NCI-H187 (cell line): Measurements from ENCODE around the gene TTC6.

Experiments used
- DNase-seq, 2 experiments: peaks; one replicate each; lab custom pipeline; 2025; lab: John Stamatoyannopoulos, UW

The TTC6 gene

DNA sequence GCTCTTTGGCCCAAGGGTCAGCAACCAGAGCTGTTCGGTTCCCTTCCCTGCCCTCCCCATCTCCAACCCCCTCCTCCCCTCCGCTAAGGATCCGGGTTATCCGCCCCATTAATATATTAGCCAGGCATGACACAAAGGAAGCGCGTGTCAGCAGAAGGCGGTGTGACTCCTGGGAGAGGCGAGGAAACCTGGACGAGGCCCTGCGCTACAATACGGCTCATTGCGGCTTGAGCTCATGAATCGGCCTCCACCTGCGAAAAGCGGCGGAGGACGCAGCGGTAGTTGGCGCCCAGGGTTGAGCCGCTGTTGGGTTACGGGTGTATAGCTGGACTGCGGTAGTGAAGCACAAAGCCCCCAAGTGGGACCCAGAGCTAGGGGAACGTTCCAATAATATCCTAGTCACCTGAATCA, 10.3 kb upstream of the TTC6 start:
- DNase-seq, result peak; percentile 64 to 94

DNA sequence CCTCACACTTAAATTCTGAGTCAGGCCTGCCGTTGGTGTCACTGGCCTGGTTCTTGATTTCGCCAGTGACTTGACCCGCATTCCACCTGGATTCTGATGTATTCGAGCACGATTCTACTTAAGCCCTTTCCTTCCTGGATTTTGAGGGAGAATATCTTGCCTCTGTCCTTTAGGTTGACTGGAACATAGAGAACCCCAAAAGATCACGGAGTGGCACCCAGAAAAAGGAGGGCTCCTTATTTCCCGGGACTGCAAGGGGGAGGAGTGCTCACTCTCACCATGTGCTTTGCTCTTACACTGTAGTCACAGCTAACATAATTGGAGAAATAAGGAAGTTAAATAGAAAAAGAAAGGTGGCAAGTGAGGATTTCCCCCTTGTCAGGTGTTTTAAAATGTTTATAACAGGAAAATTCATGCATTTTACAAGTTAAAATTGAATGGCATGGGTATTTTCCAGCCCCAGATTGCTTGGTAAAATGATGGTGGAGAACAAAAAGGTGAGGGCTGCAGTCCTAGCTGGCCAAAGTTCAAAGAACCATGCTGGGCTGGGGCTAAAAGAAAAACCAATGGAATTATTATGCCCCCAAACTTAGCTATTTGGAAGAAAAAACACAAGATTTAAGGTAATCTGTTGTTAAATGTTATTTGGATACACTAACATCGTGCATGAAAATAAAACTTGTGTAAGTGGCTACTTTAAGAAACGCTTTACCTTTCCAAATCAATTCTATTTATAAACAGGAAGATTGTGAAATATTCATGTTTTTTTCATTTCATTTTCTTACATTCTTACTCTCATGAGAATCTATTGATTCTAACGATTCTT, 9.2 kb upstream of the TTC6 start:
- peak in 1 of 2 experiments; percentile 78 for DNase-seq

DNA sequence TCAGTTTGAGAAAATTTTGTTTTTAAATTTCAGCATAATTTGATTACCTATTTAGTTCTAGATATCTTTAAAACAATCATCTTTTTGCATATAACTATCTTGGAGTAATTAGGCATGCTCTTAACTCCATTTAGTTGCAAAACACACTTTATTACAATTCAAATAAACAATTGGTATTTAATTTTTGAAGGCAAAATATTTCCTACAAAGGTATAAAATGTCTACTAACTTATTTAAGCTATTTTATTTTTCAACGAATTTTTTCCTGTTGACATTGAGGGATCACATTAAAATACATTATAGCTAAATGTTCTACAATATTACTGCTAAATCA, 8.7 kb upstream of the TTC6 start:
- no peak for DNase-seq

- DNase-seq, result peak in 1 of 2 experiments; percentile 92
Observed at GRCh38 chr14:37587131-37587803, 8.2 kb upstream of the TTC6 start.

DNA sequence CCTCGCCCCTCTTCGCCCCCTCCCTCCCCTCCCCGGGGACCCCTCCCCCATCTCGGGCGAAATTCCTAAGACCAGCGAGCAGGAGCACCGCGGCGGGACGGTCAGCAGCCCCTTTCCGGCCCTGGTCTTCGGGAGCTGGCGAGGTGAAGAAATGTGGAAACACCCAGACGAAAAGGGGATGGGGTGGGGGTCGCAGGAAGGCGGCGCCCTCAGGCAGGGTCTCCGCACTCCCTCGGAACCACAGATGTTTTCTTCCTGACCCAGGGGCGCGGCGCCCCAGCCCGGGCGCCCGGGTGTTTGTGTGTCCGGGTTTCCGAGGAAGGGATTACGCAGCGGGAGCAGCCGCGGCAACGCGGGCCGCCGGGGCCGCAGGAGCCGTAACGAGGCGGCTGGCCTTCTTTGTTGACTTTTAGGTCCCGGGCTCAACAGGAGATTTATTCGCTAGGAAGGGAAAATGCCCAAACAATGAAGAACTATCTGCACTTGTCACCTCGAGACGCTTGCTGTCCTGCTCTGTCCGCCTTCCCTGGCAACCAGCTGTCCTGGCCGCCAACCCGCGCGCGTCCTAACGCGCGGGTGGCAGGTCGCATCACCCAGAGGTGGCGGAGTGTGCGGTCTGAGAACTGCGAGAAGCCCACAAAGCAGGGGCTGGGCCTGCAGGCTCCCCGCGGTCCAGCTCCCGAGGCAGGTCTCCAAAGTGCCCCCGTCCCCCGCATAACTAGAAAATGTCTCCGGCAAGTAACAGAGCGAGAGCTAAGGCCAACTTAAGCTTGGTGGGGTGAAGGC, 7.4 kb upstream of the TTC6 start:
- DNase-seq, result peak in 1 of 2 experiments; percentile 80

DNA sequence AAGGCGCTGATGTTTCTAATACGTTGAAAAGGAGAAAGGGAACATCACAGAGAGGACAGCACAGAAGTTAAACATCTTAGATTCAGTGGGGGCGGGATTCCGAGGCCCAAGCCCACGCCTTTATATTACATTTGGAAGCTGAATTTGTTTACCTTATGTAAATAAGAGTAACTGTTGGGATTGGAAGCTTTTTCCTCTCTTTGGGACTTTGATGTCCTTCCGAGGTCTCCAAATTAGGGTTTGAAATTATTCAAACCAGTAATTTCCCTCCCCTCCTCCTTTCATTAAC, 6.8 kb upstream of the TTC6 start:
- peak in 1 of 2 experiments; percentile 83 for DNase-seq

DNA sequence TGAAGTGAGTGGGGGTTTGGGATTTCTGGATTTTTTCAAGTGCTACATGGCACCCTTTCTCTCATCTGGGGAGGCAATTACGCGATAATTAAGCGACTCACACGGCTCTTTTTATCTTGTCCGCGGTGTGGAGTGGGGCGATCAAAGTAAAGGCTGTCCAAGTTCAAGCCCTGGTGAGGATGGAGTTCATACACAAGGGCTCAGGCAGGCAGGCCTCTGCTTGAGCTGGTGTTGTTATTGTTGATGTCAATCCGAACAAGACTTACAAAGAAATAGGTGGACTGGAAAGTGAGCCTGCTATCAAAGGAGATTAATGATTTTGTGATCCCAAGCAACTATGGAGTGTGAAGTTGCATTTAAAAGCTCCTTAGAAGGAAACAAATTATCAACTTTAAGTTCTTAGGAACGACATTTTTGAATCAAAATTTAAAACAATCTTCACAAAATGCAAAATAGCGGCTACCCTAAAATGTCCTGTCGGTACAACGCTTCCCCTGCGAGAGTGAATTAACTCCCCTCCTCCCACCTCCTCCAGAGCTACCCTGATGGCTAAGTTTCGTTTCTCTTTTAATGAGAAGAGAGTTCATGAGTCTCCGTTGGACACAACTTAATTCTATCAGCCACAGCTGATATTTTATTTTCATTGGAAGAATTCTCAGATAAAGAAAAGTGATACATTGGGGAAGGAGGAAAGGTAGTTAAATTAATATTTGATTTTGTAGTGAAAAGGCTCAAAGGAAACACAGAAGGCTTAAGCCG, 6.3 kb upstream of the TTC6 start:
- peak in 1 of 2 experiments; percentile 81 for DNase-seq

DNA sequence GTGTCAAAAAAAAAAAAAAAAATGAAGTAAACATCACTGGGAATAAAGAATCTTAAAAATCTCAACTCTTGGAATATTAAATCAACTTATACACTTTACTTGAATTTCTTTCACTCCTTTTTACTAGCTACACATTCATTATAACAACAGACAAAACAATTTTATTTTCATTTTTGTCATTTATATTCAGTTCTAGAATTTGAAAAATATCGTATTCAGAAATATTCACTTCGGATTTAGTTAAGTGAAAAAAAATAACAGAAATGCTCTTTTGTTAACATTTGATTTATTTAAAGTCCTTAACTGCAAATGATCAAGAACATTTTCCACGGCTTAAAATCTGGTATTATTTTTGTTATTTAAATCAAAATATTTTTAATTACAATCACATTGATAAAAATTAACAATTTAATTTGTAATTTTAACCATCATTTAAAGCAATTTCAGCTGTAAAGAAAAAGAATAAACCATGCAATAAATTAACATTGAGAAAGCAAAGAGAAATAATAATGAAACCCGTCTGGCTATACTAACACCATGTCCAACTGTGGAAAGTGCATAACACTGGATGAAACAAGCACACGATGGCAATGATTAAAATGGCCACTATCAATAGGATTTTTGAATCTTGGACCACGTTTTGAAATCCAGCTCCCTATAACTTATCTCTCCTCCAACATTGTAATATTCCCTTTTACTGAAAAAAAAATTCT, 5.6 kb upstream of the TTC6 start:
- DNase-seq, result no peak

- DNase-seq, result peak in 1 of 2 experiments; percentile 87
Observed at GRCh38 chr14:37590428-37591139, 4.8 kb upstream of the TTC6 start.

- peak in 1 of 2 experiments; percentile 85 for DNase-seq
Observed at GRCh38 chr14:37591311-37591940, 4.0 kb upstream of the TTC6 start.

DNA sequence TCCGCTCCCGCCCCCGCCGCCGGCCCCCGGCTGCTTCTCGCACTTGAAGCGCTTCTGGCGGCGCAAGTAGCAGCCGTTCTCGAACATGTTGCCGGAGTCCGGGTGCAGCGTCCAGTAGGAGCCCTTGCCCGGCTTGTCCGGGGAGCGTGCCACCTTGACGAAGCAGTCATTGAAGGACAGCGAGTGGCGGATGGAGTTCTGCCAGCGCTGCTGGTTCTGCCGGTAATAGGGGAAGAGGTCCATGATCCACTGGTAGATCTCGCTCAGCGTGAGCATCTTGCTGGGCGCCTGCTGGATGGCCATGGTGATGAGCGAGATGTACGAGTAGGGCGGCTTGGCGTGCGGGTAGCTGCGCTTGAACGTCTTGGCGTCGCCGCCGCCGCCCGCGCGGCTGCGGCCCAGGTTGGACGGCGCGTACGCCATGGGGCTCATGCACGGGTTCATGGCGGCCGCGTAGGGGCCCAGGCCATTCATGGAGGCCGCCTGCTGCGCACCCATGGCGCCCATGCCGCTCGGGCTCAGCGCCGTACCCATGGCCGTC, 3.4 kb upstream of the TTC6 start:
- peak in 1 of 2 experiments; percentile 61 for DNase-seq

GRCh38 chr14:37592482-37593408, 2.7 kb upstream of the TTC6 start:
- DNase-seq, result peak in 1 of 2 experiments; percentile 86

DNA sequence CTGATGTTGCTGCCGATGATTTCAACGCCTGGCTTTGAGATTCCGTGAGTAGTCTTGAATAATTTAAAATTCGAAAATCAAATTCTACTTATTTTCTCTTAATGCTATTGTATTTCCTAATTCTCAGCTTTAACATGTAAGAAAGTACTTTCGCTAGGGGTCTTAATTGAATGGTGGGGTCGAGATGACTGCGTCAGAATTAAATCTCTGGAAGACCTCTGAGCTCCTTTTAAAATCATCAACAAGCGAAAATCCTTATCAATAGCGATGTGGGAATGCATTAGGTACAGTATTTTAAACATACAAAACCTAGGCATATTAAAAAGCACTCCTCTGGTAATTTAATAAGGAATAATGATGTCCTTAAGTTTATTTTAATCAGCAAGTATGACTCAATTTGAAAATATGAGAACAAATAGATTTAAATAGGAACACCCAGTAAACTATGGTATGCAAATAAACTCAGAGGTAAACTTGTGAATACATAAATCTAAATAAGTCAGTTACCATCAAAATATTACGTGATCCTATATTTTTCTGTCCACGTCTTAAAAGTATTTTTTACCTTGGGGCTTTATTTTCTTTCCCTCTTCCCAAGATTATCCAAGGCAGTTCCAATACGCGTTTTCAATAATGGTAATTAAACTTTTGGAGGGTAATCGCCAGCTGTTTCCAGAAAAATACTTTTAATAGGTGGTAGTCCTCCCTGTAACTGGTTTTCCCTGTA, 1.8 kb upstream of the TTC6 start:
- DNase-seq, result peak in 1 of 2 experiments; percentile 65

DNA sequence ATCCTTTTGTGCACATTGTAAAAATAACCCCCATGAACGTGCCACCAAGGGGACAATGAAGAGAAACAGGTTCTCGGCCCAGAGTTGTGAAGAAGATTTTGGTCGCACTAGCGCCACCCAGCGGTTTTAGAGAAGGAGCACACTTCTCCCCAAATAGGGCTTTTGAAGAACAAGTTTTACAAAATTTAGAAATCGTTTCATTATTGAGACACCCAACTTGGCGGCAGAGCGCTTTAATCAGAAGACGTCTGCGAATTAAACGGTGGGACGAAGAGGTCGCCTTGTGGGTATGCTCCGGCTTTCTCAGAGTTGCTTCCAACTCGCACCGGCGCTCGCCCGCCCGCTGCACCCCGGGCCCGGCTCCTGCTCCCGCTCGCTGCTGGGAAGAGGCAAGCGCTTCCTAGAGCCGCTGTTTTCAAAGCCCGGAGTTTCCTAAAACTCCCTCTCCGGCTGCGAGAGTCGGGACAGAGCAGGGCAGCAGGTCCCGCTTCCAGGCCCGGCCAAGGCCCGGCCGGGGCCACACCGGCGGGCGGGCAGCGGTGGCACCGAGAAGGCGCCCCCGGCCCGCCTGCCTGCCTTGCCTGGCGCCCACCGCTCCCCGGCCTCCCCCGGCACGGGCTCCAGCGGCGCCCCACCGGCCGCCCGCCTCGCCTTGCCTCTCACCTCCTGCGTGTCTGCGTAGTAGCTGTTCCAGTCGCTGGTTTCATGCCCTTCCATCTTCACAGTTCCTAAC, 1.0 kb upstream of the TTC6 start:
- DNase-seq, result peak; percentile 89 to 92

DNA sequence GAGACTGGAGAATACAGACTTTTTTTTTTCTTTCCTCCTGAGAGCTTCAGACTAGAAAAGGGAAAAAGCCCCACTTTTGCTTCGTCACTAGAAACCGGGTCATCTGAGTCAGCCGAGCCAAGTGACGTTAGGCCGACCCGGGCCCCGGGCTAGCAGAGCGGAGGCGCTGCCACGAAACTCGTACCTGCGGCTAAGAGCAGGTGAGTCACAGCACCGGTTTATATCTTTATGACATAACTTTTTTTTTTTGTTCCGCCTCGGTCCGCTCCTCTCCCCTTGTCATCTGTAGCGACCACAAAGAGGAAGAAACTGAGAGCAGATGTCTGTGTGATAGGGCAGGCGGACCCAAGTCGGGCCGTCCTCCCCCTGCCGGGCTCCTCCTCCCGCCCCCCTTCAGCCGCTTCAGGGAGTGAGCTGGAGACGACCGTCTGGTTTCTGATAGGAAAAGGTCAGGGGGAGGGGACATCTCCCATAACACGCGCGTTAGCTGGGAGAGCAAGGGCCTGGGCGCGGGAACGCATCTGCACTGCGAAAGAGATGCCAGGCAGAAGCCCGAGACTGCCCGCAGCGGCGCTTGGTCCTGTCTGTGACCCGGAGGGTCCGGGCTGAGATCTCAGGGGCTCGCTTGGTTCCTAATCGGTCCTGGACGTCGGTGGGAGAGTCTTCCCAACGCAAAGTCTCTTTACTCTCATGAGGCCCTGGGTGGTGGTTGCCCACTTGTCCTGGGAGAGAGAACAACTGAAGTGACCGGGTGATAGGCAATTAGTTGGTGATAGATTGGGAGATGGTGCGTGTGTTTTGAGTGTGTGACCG, 586 bp downstream of the TTC6 start:
- DNase-seq, result peak; percentile 91 to 98

DNA sequence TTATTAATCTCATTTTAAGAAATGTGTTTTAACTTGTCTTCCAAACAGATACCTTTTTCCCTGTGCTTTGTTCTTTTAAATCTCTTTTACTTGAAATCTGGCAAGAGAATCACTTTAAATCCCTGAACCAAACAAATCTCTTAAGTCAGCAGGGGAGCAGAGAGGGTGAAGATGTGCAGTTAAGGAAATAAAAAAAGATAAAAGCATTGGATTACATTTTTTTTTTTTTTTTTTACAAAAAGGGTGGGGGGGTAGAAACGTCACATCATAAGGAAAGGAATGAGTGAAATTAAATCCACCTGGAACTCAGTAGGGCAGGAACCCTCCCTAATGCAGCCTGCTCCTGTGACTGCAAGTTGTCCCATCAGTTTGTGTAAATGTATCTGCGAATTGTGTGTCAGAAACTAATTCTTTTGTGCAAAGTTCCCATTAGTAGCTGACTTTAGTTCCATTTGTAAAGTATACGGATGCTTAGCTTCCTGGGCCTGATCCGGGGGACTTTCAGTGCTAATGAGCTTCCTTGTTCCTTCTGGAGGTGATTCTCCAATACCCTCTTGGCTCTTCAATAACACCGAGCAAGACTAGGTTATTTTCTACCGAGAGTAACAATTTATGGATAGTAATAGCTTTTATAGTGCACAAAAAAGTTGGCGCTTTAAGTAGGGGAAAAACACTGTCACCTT, 1.5 kb downstream of the TTC6 start:
- peak in 1 of 2 experiments; percentile 53 for DNase-seq
